CD4-positive, alpha-beta memory T cell (primary cell): ENCODE results near the gene PEX14. TPM values are rescaled to one million over a fixed set of nuclear protein-coding genes. Genes with fewer than 3 reads are reported as not detected.

ENCODE experiments used
- CTCF ChIA-PET: fragments of 350-600 bp; sonication (Branson Sonifier 250); formaldehyde crosslinking; loops from one replicate; lab custom pipeline; 2021; ENCODE audit warnings: inconsistent platforms; ENCODE audit not compliant: partially characterized antibody; lab: Charles Lee
- POLR2A ChIA-PET: fragments of 350-600 bp; sonication (Branson Sonifier 250); formaldehyde crosslinking; loops from one replicate; lab custom pipeline; 2021; ENCODE audit not compliant: partially characterized antibody; lab: Charles Lee
- DNase-seq, 5 donors: peaks; one replicate each; pipeline versions ENCODE4 v3.0.0 to v3.0.0-alpha.2; 2020 to 2022; ENCODE audit warnings: mixed read lengths in 1 of 5
- H3K27ac ChIP-seq: one replicate; pipeline ENCODE4 v1.7.0; 2013; ENCODE audit warnings: low read depth, low read length
- H3K27me3 ChIP-seq: 2 replicates; pipeline ENCODE4 v1.7.0; 2013; ENCODE audit warnings: mild to moderate bottlenecking, low read length, moderate library complexity; ENCODE audit not compliant: insufficient read depth
- H3K36me3 ChIP-seq: 2 replicates; pipeline ENCODE4 v1.7.0; 2013; ENCODE audit warnings: mild to moderate bottlenecking, low read length, moderate library complexity; ENCODE audit not compliant: insufficient read depth
- H3K4me1 ChIP-seq: 2 replicates; pipeline ENCODE4 v1.7.0; 2013; ENCODE audit warnings: mild to moderate bottlenecking, low read length, moderate library complexity; ENCODE audit not compliant: insufficient read depth
- H3K4me3 ChIP-seq, 2 donors: one replicate each; pipeline ENCODE4 v1.7.0; 2013; ENCODE audit warnings: low read length in 2 of 2, mild to moderate bottlenecking in 1 of 2
- H3K9me3 ChIP-seq, 2 donors: one replicate each; pipeline ENCODE4 v1.7.0; 2013; ENCODE audit warnings: low read length in 2 of 2, control low read depth in 1 of 2; ENCODE audit not compliant: control insufficient read depth in 1 of 2
- H3K27ac Mint-ChIP-seq, 7 donors: one replicate each; pipeline ENCODE4 v1.8.0; 2020 to 2021; ENCODE audit warnings: mixed read lengths in 7 of 7, mild to moderate bottlenecking in 6 of 7, inconsistent platforms in 3 of 7, moderate library complexity in 3 of 7
- H3K27me3 Mint-ChIP-seq, 2 donors: one replicate each; pipeline ENCODE4 v1.8.0; 2020 to 2021; ENCODE audit warnings: mixed read lengths in 2 of 2
- H3K36me3 Mint-ChIP-seq, 2 donors: one replicate each; pipeline ENCODE4 v1.8.0; 2020 to 2021; ENCODE audit warnings: mixed read lengths in 2 of 2, inconsistent platforms in 1 of 2, mild to moderate bottlenecking in 1 of 2
- H3K4me1 Mint-ChIP-seq, 4 donors: one replicate each; pipeline ENCODE4 v1.8.0; 2020 to 2021; ENCODE audit warnings: mixed read lengths in 4 of 4, mild to moderate bottlenecking in 1 of 4
- H3K4me3 Mint-ChIP-seq, 8 donors: one replicate each; pipeline ENCODE4 v1.8.0; 2020 to 2021; ENCODE audit warnings: mixed read lengths in 8 of 8, mild to moderate bottlenecking in 7 of 8, moderate library complexity in 6 of 8, inconsistent platforms in 3 of 8
- H3K9me3 Mint-ChIP-seq, 8 donors: one replicate each; pipeline ENCODE4 v1.8.0; 2020 to 2021; ENCODE audit warnings: mixed read lengths in 8 of 8, mild to moderate bottlenecking in 5 of 8, inconsistent platforms in 3 of 8, moderate library complexity in 1 of 8
- intact Hi-C: fragments of 100-400 bp; cut with micrococcal nuclease; formaldehyde crosslinking; loops from one replicate; pipeline ENCODE4 v1.15.1; 2023
- polyA plus RNA-seq, 2 donors: library from polyadenylated mRNA; unstranded; fragments of 300-500 nt; fragmentation: Illumina TruSeq; gene quantifications; one replicate each; pipeline ENCODE4 v1.2.3, GENCODE V29; 2021
- total RNA-seq, 2 experiments: library from RNA; stranded (reverse); gene quantifications; one replicate each; pipeline ENCODE4 v1.2.3, GENCODE V29; 2021

The PEX14 gene
- total and polyA plus RNA-seq, 4 experiments from 2014 or later, result 3.1 to 16.1 (median 9.9) TPM

GRCh38 chr1:10520497-10520896 is 45.7 kb downstream of the PEX14 start:
- intact Hi-C loops, result no loop called here
- peaks cover 5 to 16% of the 10 kb centered on the region in 2 donors for H3K36me3 Mint-ChIP-seq
- H3K9me3 Mint-ChIP-seq, result no peaks in the 10 kb centered on the region
- no peak overlapping the region for H3K27ac ChIP-seq
- peak overlapping the region in 1 of 7 donors; percentile 4 for H3K27ac Mint-ChIP-seq
- CTCF ChIA-PET, result interaction anchor here (7.2 kb wide), 1 partner anchor 13 kb away, joined by 42 read pairs; no protein-coding TSS in a partner anchor
- POLR2A ChIA-PET, result interaction anchor here (1.3 kb wide), 1 partner anchor 10 kb away, joined by 4 read pairs; no protein-coding TSS in a partner anchor
- H3K27me3 Mint-ChIP-seq, result no peaks in the 10 kb centered on the region
- peaks cover 45 to 72% (median 57%) of the 10 kb centered on the region in 4 donors for H3K4me1 Mint-ChIP-seq
- H3K9me3 ChIP-seq, result no peaks in the 10 kb centered on the region
- H3K27me3 ChIP-seq, result no peaks in the 10 kb centered on the region
- H3K36me3 ChIP-seq, result no peaks in the 10 kb centered on the region
- no peak for DNase-seq
- peaks cover 45% of the 10 kb centered on the region for H3K4me1 ChIP-seq
- no peak overlapping the region for H3K4me3 Mint-ChIP-seq
- no peak overlapping the region for H3K4me3 ChIP-seq

DNA sequence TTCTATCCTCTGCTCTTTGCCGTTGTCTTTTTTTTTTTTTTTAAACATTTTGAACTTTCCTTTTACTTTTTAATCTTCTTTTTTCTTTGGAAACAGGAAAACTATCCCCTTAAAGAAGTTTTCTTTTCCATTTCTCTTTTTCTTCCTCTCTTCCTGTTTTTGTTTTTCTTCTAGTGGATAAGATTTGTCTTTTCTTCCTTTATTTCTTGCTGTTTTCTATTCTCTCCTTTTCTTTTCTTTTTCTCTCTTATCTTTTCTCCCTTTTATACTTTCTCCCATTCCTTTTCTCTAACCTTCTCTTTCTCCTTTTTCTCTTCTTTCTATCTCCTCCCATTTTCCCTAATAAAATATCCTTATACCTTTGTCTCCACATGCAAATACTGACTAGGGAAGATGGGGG is 46.2 kb downstream of the PEX14 start:
- intact Hi-C loops, result no loop called here
- DNase-seq, result no peak
- ChIA-PET POLR2A (no interaction called here), CTCF (interaction anchor here (2.7 to 7.2 kb wide), 2 partner anchors 10 to 14 kb away, joined by 10 to 42 read pairs; no protein-coding TSS in a partner anchor)
- peaks cover 41% of the 10 kb centered on the region for H3K4me1 ChIP-seq
- H3K4me1 Mint-ChIP-seq, result peaks cover 40 to 68% (median 53%) of the 10 kb centered on the region in 4 donors
- H3K4me3 ChIP-seq, result no peak overlapping the region
- H3K27me3 ChIP-seq, result no peaks in the 10 kb centered on the region
- H3K27me3 Mint-ChIP-seq, result no peaks in the 10 kb centered on the region
- H3K9me3 ChIP-seq, result no peaks in the 10 kb centered on the region
- H3K4me3 Mint-ChIP-seq, result no peak overlapping the region
- H3K27ac ChIP-seq, result no peak overlapping the region
- peaks cover 5 to 16% of the 10 kb centered on the region in 2 donors for H3K36me3 Mint-ChIP-seq
- H3K27ac Mint-ChIP-seq, result peak overlapping the region in 3 of 7 donors; percentile 18 to 76 (median 57)
- H3K36me3 ChIP-seq, result no peaks in the 10 kb centered on the region
- no peaks in the 10 kb centered on the region for H3K9me3 Mint-ChIP-seq

DNA sequence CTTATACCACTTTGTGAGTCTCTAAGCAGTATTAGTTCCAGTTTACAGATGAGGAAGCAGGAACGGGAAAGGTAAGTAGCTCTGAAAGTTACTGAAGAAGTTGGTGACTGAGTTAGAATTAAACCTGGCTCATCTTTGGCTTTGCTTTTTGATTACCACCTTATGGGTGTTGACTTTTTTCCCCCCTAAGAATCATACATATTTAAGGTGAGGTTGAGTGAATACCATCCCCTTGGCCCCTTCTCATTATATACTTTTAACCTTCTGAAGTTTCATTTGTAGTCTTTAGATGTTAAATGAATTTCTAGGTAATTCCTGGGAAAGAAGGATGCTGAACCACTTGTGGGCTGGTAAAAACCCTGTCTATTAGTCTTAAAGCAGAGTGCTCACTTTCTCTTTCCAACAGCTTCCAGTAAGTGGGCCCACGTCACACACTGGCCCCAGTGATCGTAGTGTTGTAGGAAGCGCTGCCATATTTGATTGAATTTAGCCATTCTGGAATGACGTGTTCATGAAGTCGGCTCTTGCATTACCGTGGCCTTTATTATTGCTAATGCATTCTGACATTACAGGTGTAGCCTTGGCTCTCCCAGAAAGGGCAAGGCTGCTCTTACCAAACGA is 46.9 kb downstream of the PEX14 start:
- H3K9me3 Mint-ChIP-seq, result no peaks in the 10 kb centered on the region
- ChIA-PET CTCF (interaction anchor here (2.7 to 7.2 kb wide), 2 partner anchors 11 to 14 kb away, joined by 10 to 42 read pairs; no protein-coding TSS in a partner anchor), POLR2A (interaction anchor here (0.9 kb wide), 1 partner anchor 8 kb away, joined by 3 read pairs; no protein-coding TSS in a partner anchor)
- intact Hi-C loops, result no loop called here
- Histone ChIP-seq H3K9me3 (no peaks in the 10 kb centered on the region), H3K27me3 (no peaks in the 10 kb centered on the region), H3K36me3 (no peaks in the 10 kb centered on the region), H3K27ac (no peak overlapping the region), H3K4me3 (no peak overlapping the region), H3K4me1 (peaks cover 34% of the 10 kb centered on the region)
- no peak for DNase-seq
- no peaks in the 10 kb centered on the region for H3K27me3 Mint-ChIP-seq
- H3K4me1 Mint-ChIP-seq, result peaks cover 33 to 61% (median 46%) of the 10 kb centered on the region in 4 donors
- peak overlapping the region in 1 of 8 donors; percentile 23 for H3K4me3 Mint-ChIP-seq
- peaks cover 4 to 16% of the 10 kb centered on the region in 2 donors for H3K36me3 Mint-ChIP-seq
- peak overlapping the region in 3 of 7 donors; percentile 47 to 66 (median 64) for H3K27ac Mint-ChIP-seq

DNA sequence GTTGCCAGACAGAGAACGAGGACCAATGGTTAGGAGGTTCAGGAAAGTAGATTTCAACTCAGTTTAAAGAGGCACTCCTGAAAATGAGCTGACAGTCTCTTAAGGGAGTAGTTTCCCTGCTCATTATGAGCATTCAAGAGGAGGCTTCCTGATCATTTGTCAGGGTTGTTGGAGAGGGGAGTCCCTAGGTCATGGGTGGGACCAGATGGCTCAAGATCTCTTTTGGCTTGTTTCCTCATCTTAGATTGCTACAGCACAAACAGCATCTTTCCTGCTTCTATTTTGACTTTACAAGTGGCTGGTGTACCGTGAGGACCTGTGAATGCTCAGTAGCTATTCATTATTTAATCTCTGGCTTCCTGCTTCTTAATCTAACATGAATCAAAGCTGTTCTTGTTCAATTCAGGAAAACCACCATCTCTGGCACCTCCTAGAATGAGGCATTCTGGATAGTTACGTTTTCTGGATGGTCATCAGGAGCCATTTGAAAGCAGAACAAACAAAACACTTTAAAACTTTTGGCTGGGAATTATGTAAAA is 47.6 kb downstream of the PEX14 start:
- Histone ChIP-seq H3K9me3 (no peaks in the 10 kb centered on the region), H3K27ac (no peak overlapping the region), H3K27me3 (no peaks in the 10 kb centered on the region), H3K4me3 (no peak overlapping the region), H3K36me3 (no peaks in the 10 kb centered on the region), H3K4me1 (peaks cover 26% of the 10 kb centered on the region)
- Mint-ChIP-seq H3K27me3 (no peaks in the 10 kb centered on the region), H3K36me3 (peaks cover 4 to 16% of the 10 kb centered on the region in 2 donors), H3K4me3 (peak overlapping the region in 1 of 8 donors; percentile 40), H3K4me1 (peaks cover 26 to 53% (median 38%) of the 10 kb centered on the region in 4 donors), H3K27ac (peak overlapping the region in 4 of 7 donors; percentile 13 to 66 (median 45)), H3K9me3 (no peaks in the 10 kb centered on the region)
- POLR2A ChIA-PET, result interaction anchor here (0.9 to 1.2 kb wide), 2 partner anchors 9 to 12 kb away, joined by 3 to 6 read pairs; no protein-coding TSS in a partner anchor
- CTCF ChIA-PET, result interaction anchor here (0.9 to 7.2 kb wide), 5 partner anchors 9 to 343 kb away, joined by 3 to 42 read pairs (median 10); no protein-coding TSS in a partner anchor
- intact Hi-C loops, result no loop called here
- no peak for DNase-seq

GRCh38 chr1:10525208-10525607 is 50.5 kb downstream of the PEX14 start:
- H3K4me1 ChIP-seq, result peaks cover 15% of the 10 kb centered on the region
- no peak overlapping the region for H3K4me3 ChIP-seq
- Mint-ChIP-seq H3K4me1 (peaks cover 19 to 46% (median 28%) of the 10 kb centered on the region in 4 donors), H3K9me3 (no peaks in the 10 kb centered on the region), H3K27me3 (no peaks in the 10 kb centered on the region), H3K36me3 (peaks cover 3 to 24% of the 10 kb centered on the region in 2 donors), H3K27ac (peak overlapping the region in 2 of 7 donors; percentile 51 to 63), H3K4me3 (no peak overlapping the region)
- POLR2A ChIA-PET, result interaction anchor here (1.3 to 2.3 kb wide), 2 partner anchors 11 to 14 kb away, joined by 3 to 12 read pairs; no protein-coding TSS in a partner anchor
- H3K9me3 ChIP-seq, result no peaks in the 10 kb centered on the region
- CTCF ChIA-PET, result interaction anchor here (0.5 to 7.2 kb wide), 5 partner anchors 11 to 417 kb away, joined by 3 to 42 read pairs (median 5); no protein-coding TSS in a partner anchor
- DNase-seq, result peak in 2 of 5 donors; percentile 11 to 26
- H3K36me3 ChIP-seq, result no peaks in the 10 kb centered on the region
- intact Hi-C loops, result no loop called here
- H3K27ac ChIP-seq, result no peak overlapping the region
- H3K27me3 ChIP-seq, result no peaks in the 10 kb centered on the region

GRCh38 chr1:10528066-10529014 is 53.6 kb downstream of the PEX14 start:
- Histone ChIP-seq H3K4me3 (no peak overlapping the region), H3K27me3 (no peaks in the 10 kb centered on the region), H3K27ac (no peak overlapping the region), H3K36me3 (no peaks in the 10 kb centered on the region), H3K4me1 (peaks cover 3% of the 10 kb centered on the region), H3K9me3 (no peaks in the 10 kb centered on the region)
- Mint-ChIP-seq H3K4me3 (no peak overlapping the region), H3K4me1 (peaks cover 5 to 30% (median 6%) of the 10 kb centered on the region in 4 donors), H3K9me3 (no peaks in the 10 kb centered on the region), H3K27ac (peak overlapping the region in 4 of 7 donors; percentile 14 to 68 (median 24)), H3K36me3 (peaks cover 2 to 8% of the 10 kb centered on the region in 2 donors), H3K27me3 (no peaks in the 10 kb centered on the region)
- no peak for DNase-seq
- CTCF ChIA-PET, result interaction anchor here (1.4 kb wide), 1 partner anchor 20 kb away, joined by 7 read pairs; no protein-coding TSS in a partner anchor
- POLR2A ChIA-PET, result no interaction called here
- intact Hi-C loops, result no loop called here
